C4-2B (cell line): ENCODE results near the gene AFP.

Source experiments
- CTCF ChIP-seq: fragments of 450-650 bp; conservative IDR thresholded peaks from 2 replicates; pipeline ENCODE4 v1.5.1; 2017; ENCODE audit warnings: mild to moderate bottlenecking
- ZFX ChIP-seq: fragments of 450-650 bp; IDR thresholded peaks from 2 replicates; pipeline ENCODE4 v1.6.1; 2017

GRCh38 chr4:73407227-73407673 is 28.8 kb upstream of the AFP start:
- TF ChIP-seq CTCF = no peak
- TF ChIP-seq ZFX = no peak
